Right atrium auricular region (tissue), 2 donors: ENCODE measurements around the gene MRTFB. TPM values are rescaled to one million over a fixed set of nuclear protein-coding genes. Genes with fewer than 3 reads are reported as not detected.
A peak's percentile ranks its signal among the peaks of the same experiment; 100 is the strongest.

Source experiments
- DNase-seq: peaks from one replicate; pipeline ENCODE4 v3.0.0-alpha.2; 2019; ENCODE audit warnings: low spot score
- H3K27ac ChIP-seq, 2 donors: fragments of 200-600 bp; sonication (generic); 1 replicate in 1 of 2; 2 replicates in 1 of 2; pipeline ENCODE4 v1.5.1; 2016 to 2019
- H3K27me3 ChIP-seq, 2 donors: fragments of 200-600 bp; sonication (generic); one replicate each; pipeline versions ENCODE4 v1.5.1 to v1.6.0; 2017 to 2019
- H3K36me3 ChIP-seq: fragments of 200-600 bp; sonication (generic); one replicate; pipeline ENCODE4 v1.5.1; 2016
- H3K4me1 ChIP-seq, 2 donors: fragments of 200-600 bp; sonication (generic); one replicate each; pipeline versions ENCODE4 v1.5.1 to v1.6.0; 2017 to 2019
- H3K4me3 ChIP-seq, 2 donors: fragments of 200-600 bp; sonication (generic); 1 replicate in 1 of 2; 2 replicates in 1 of 2; pipeline ENCODE4 v1.5.1; 2017 to 2019; ENCODE audit warnings: mild to moderate bottlenecking in 1 of 2, moderate library complexity in 1 of 2
- H3K9me3 ChIP-seq, 2 donors: fragments of 200-600 bp; sonication (generic); one replicate each; pipeline ENCODE4 v1.5.1; 2019
- total RNA-seq, 2 donors: library from RNA; depleted of rRNA; stranded (reverse); fragments of >200 nt; gene quantifications; one replicate each; pipeline ENCODE4 v1.1.0, GENCODE V29; 2016
- TF ChIP-seq, protein P1 (sequence below), 2 donors: fragments of 200-600 bp; sonication (generic); IDR thresholded peaks; one replicate each; pipeline ENCODE4 v1.5.1; 2019; ENCODE audit warnings: antibody characterized with exemption in 2 of 2

MRTFB gene
- total RNA-seq, 2 donors from 2014 or later = 38.6 to 46.5 TPM

DNA sequence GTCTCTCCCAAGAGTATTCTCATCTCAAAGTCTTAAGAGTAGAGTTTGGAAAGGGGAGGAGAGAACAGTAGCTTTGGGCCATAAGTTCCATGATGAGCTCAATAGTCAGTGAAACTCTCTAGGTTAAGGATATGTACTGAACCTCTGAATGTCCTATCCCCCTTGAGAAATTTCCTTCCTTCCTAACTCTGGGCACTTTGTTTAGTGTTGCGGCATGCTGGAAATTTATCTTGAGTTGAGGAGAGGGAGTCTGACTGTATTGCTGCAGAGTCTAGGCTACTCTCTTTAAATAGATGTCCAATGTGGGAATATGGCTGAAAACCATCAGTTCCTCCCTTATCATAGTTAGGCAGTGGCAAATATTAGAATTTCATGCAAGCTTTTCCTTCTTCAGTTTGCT, 16.1 kb downstream of the MRTFB start:
- TF ChIP-seq, protein P1, sequence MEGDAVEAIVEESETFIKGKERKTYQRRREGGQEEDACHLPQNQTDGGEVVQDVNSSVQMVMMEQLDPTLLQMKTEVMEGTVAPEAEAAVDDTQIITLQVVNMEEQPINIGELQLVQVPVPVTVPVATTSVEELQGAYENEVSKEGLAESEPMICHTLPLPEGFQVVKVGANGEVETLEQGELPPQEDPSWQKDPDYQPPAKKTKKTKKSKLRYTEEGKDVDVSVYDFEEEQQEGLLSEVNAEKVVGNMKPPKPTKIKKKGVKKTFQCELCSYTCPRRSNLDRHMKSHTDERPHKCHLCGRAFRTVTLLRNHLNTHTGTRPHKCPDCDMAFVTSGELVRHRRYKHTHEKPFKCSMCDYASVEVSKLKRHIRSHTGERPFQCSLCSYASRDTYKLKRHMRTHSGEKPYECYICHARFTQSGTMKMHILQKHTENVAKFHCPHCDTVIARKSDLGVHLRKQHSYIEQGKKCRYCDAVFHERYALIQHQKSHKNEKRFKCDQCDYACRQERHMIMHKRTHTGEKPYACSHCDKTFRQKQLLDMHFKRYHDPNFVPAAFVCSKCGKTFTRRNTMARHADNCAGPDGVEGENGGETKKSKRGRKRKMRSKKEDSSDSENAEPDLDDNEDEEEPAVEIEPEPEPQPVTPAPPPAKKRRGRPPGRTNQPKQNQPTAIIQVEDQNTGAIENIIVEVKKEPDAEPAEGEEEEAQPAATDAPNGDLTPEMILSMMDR (IDR thresholded peaks at IDR 0.05) = no peak
- DNase-seq = no peak
- H3K36me3 ChIP-seq = no peaks in the 10 kb centered on the region
- no peak overlapping the region for H3K27ac ChIP-seq
- no peaks in the 10 kb centered on the region for H3K9me3 ChIP-seq
- peaks cover 0 to 51% of the 10 kb centered on the region in 2 donors for H3K4me1 ChIP-seq
- H3K27me3 ChIP-seq = no peaks in the 10 kb centered on the region
- no peak overlapping the region for H3K4me3 ChIP-seq

DNA sequence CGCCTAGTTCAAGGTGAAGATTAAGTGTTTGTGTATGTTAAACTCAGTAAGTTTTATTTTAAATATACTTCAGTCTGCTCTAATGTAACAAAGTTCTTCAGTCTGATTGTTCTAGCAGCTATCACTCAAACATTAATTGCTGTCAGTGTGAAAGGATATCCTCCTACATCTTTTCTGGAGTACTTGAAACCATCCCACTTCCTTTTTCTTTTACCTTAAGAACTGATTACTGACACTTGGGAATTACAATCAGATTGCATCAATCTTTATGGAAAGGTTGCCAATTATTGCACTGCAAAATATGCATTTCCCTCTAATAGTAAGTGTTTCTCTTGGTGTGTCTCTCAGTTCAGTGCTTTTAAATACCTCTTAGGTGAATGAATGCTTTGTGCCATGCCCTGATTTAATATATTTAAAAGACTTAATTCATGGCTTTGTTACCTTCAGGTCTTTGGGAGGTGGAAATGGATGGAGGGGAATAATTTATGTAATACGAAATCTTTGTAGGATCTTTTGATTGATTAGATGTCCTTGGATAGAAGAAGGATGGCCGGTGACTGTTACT, 16.6 kb downstream of the MRTFB start:
- Histone ChIP-seq H3K27me3 (no peaks in the 10 kb centered on the region), H3K4me1 (peaks cover 0 to 56% of the 10 kb centered on the region in 2 donors), H3K27ac (peak overlapping the region in 1 of 2 donors; percentile 60), H3K36me3 (no peaks in the 10 kb centered on the region), H3K9me3 (no peaks in the 10 kb centered on the region), H3K4me3 (no peak overlapping the region)
- DNase-seq = no peak
- TF ChIP-seq, protein P1 (IDR thresholded peaks at IDR 0.05) = no peak

DNA sequence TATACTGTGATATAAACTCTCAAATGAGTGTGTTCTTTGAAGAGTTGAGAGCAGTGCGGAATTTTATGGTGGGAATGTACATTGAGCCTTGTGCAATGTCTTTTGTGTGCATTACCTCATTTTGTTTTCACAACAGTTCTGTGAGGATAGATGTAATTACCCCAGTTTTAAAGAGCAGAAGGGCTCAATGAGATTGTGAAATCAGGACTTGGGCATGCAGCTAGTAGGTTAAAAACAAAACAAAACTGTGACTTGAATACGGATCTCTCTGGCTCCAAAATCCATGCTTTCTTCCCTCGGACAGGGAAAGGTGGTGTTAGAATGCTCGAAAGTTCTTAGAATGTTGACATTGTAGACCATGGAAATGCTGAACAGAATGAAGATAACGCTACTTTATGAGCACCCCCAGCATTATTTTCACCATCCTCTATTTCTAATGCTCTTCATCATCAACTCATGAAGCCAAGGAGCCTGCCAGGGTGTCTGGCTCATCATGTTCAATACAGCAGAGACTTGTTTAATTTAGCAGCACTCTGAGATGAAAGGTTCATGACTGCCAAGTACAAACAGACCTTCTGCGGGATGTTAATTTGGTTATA, 17.1 kb downstream of the MRTFB start:
- Histone ChIP-seq H3K9me3 (no peaks in the 10 kb centered on the region), H3K27ac (peak overlapping the region in 1 of 2 donors; percentile 60), H3K4me1 (peaks cover 0 to 62% of the 10 kb centered on the region in 2 donors), H3K36me3 (no peaks in the 10 kb centered on the region), H3K4me3 (no peak overlapping the region), H3K27me3 (no peaks in the 10 kb centered on the region)
- TF ChIP-seq, protein P1 (IDR thresholded peaks at IDR 0.05) = no peak
- no peak for DNase-seq

DNA sequence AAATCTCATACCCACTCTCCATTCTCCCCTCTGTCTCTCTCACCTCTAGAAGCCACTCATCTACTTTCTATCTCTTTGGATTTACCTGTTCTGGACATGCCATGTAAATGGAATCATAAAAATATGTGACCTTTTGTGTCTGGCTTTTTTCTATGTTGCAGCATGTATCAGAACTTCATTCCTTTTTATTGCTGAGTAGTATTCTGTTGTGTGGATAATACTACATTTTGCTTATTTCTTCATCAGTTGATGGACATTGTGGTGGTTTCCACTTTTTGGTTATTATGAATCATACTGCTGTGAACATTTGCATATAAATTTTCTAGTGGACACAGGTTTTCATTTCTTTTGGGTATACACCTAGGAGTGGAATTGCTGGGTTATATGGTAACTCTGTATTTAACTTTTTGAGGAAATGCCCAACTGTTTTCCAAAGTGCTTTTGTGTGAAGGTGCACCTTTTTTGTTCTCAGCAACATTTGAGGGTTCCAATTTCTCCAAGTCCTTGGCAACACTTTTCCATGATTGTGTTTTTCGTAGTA, 18.2 kb downstream of the MRTFB start:
- H3K36me3 ChIP-seq = no peaks in the 10 kb centered on the region
- H3K27ac ChIP-seq = peak overlapping the region in 1 of 2 donors; percentile 60
- no peaks in the 10 kb centered on the region for H3K9me3 ChIP-seq
- TF ChIP-seq, protein P1 (IDR thresholded peaks at IDR 0.05) = no peak
- no peak overlapping the region for H3K4me3 ChIP-seq
- peaks cover 0 to 70% of the 10 kb centered on the region in 2 donors for H3K4me1 ChIP-seq
- no peak for DNase-seq
- no peaks in the 10 kb centered on the region for H3K27me3 ChIP-seq

DNA sequence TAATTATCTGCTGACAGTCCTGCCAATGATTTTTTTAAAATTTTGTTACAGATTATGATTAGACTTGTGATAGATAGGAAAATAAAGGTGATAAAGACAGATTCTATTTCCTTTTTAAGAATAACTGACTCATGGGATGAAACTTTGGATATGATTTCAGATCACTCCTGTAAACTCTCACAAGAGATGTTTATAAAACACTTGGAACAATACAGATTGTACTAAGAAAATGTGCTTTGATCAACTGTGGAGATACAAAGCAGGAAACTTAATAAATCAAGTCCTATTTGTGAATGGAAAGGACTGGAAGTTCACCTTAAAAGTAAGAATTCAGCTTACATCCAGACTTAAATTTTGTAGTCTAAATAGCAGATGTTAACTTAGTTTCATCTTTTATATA, 21.4 kb downstream of the MRTFB start:
- H3K27me3 ChIP-seq = no peaks in the 10 kb centered on the region
- TF ChIP-seq, protein P1 (IDR thresholded peaks at IDR 0.05) = no peak
- no peak overlapping the region for H3K27ac ChIP-seq
- no peak overlapping the region for H3K4me3 ChIP-seq
- no peaks in the 10 kb centered on the region for H3K36me3 ChIP-seq
- no peak for DNase-seq
- no peaks in the 10 kb centered on the region for H3K9me3 ChIP-seq
- H3K4me1 ChIP-seq = peaks cover 0 to 68% of the 10 kb centered on the region in 2 donors
